Omental fat pad (tissue), 4 donors: Measurements from ENCODE around the gene DHTKD1. TPM values are rescaled to one million over a fixed set of nuclear protein-coding genes. Genes with fewer than 3 reads are reported as not detected.

ENCODE experiments used
- ATAC-seq: fragments of 150-250 bp; one replicate; pipeline ENCODE4 v1.9.1; 2016; ENCODE audit warnings: mild to moderate bottlenecking, moderate library complexity; ENCODE audit not compliant: low FRiP score
- DNase-seq: peaks from one replicate; pipeline ENCODE4 v3.0.0-alpha.2; 2019; ENCODE audit warnings: low spot score
- total RNA-seq, 4 donors: library from RNA; depleted of rRNA; stranded (reverse); fragments of >200 nt; gene quantifications; one replicate each; pipeline ENCODE4 v1.1.0, GENCODE V29; 2016
- TF ChIP-seq, protein P1 (sequence below), 3 donors: fragments of 450-650 bp; IDR thresholded peaks; one replicate each; pipeline ENCODE4 v1.5.1; 2016 to 2017; ENCODE audit warnings: antibody characterized with exemption in 3 of 3, mild to moderate bottlenecking in 3 of 3, moderate library complexity in 2 of 3

Gene DHTKD1
- total RNA-seq, 4 donors from 2014 or later, result 18.3 to 29.5 (median 26.1) TPM

DNA sequence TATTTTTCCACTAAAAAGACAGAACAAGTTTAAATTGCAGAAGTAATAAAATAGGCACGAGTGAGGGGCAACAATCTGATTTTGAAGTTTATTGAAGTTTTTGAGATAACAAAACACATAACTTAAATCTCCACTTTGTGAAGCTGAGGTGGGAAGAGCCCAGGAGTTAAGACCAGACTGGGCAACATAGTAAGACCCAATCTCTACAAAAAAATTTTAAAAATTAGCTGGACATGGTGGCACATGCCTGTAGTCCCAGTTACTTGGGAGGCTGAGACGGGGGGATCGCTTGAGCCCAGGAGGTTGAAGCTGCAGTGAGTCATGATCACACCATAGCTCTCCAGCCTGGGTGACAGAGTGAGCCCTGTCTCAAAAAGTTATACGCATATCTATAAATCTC is 37.4 kb upstream of the DHTKD1 start:
- TF ChIP-seq, protein P1, sequence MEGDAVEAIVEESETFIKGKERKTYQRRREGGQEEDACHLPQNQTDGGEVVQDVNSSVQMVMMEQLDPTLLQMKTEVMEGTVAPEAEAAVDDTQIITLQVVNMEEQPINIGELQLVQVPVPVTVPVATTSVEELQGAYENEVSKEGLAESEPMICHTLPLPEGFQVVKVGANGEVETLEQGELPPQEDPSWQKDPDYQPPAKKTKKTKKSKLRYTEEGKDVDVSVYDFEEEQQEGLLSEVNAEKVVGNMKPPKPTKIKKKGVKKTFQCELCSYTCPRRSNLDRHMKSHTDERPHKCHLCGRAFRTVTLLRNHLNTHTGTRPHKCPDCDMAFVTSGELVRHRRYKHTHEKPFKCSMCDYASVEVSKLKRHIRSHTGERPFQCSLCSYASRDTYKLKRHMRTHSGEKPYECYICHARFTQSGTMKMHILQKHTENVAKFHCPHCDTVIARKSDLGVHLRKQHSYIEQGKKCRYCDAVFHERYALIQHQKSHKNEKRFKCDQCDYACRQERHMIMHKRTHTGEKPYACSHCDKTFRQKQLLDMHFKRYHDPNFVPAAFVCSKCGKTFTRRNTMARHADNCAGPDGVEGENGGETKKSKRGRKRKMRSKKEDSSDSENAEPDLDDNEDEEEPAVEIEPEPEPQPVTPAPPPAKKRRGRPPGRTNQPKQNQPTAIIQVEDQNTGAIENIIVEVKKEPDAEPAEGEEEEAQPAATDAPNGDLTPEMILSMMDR (IDR thresholded peaks at IDR 0.05), result no peak
- DNase-seq, result no peak
- ATAC-seq, result no peak

DNA sequence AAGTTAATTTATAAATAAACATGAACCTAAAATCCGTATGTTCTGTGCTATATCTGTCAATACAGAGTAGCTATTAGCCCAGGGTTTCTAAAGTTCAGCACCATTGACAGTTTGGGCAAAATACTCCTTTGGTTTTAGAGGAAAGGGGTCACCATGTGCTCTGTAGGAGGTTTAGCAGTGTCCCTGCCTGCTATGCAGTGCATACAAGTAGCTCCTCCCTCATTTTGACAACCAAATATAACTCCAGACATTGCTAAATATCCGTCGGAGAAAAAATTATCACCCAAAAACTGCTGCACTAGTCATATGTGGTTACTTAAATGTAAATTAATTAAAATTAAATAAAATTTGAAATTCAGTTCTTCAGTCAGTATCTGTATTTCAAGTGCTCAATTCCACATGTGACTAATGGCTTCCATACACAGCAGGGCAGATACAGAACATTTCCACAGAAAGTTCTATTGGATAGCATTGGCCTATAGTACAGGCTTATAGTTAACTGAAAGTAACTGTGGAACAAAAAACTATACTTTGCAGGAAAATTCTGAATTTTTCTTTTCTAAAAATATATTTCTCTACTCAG is 32.6 kb upstream of the DHTKD1 start:
- ATAC-seq, result no peak
- no peak for DNase-seq
- TF ChIP-seq, protein P1 (IDR thresholded peaks at IDR 0.05), result no peak

DNA sequence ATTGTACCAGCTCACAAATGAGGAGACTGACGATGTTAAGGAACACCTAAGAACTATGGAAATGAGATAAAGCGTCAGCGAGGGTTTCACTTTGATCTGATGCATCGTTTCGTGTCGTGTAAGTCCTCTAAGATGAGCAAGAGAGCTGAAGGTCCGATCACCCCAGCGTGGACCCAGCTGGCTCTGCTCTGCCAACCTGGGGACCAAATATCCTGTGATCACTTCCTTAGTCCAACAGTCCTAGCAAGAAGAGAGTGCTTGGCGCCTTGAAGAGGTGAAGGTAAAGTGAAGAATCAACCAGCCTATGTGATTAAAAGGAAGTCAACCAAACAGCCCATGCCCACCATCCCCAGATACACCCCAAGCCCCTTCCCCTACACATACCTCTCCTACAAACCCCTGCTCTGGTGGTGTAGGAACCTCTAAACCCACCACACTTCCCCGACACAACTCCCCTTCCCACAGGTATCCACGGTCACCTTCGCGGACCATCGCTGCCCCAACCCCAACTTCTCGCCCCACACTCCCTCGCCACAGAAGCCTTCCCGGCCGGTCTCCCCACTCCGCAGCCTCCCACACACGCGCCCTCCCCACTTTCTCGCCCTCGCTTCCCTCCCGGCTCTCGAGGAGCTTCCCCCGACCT is 26.9 kb upstream of the DHTKD1 start:
- TF ChIP-seq, protein P1 (IDR thresholded peaks at IDR 0.05), result no peak

DNA sequence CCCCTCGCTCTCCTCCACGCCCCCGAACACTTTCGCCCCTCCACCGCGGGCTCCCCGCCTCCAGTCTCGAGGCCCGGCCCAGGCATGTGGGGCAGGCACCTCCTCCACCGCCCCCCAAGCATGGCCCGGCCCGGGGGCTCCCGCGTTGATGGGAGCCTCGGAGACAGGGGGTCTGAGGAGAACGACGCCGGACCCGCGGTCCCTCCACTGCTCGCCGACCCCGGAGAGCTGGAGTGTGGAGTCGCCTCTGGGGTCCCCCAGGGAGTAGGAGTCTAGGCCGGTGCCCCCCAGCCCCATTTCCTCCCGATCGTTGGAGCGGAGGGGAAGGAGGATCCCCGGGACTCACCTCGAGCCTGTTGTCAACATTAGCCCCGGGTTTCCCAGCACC is 26.4 kb upstream of the DHTKD1 start:
- DNase-seq, result no peak
- TF ChIP-seq, protein P1 (IDR thresholded peaks at IDR 0.05), result no peak
- ATAC-seq, result peak; percentile 42

More for the DNA sequence above, 26.9 kb upstream of the DHTKD1 start:
- peak; percentile 3 for ATAC-seq
- no peak for DNase-seq

DNA sequence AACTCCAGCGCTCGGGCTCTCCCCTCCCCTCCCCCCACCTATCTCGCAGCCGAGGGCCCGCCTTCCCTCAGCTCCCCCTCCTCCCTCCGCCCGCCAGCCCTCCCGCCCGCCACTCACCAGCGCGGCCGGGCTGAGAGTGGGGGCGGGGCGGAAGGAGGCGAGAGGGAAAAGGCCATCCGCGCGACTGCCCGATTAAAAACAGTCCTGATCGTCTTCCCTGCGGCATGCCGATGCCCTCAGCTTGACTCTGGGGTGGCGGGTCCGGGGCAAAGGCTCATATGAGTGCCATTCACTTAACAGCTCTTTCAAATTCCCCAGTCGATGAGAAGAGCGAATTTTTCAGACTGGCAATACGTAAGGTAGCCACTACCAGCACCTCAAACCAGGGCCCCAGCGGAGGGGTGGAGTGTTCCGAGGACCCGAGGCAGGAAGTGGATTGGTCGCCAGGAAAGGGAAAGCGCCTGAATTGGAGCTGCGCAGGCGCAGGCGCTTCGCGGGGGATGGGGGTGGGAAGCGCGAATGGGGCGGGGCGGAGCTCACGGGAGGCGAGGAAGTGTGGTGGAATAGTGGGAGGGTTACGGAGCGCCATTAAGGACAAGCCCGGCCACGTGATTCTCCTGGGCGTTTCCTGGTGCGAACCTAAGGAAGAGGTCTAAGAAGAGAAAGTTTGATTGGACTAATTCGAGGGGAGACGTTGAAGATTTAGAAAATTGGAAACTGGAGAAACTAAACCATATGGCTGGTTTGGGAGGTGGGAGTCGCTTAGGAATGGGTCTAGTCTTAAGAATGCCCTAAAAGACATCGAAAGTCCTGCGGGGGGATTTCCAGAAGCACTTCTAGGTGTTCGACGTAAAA is 25.7 kb upstream of the DHTKD1 start, which contains the start of gene UPF2:
UPF2 (minus strand) TSS at position 13 of the 855 bp plus-strand sequence. CDS start 7,386 bp downstream, outside the sequence.
- DNase-seq (peak; percentile 91), ATAC-seq (peak; percentile 99)
- TF ChIP-seq, protein P1 (IDR thresholded peaks at IDR 0.05), result no peak

DNA sequence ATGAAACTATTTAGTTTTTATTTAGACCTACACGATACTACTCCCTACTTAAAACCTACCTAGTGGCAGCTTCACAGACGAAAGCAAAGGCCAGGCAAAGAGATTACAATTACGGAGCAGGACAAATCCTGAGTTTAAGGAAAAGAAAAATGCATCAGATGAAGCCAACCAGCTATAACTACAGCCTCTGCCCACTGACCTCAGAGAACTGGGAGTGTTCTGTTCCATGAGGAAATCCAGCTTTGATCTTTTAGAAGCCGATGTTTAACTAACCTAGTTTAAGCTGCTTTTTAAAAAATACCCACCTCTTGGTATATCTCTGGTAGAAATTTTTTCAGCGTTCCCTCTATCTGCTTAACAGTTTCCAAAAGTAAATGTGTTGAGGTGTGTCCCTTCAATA is 23.2 kb upstream of the DHTKD1 start:
- TF ChIP-seq, protein P1 (IDR thresholded peaks at IDR 0.05), result no peak
- ATAC-seq (no peak), DNase-seq (no peak)
